Caco-2 (cell line): ENCODE data around the gene CRHR1. TPM values are rescaled to one million over a fixed set of nuclear protein-coding genes. Genes with fewer than 3 reads are reported as not detected.
A peak's percentile ranks its signal among the peaks of the same experiment; 100 is the strongest.

Experiments used
- BruUV-seq: library from RNA; stranded (reverse); fragments of 400-500 nt; replicated peaks from 2 replicates; lab custom pipeline; 2021; lab: Mats Ljungman, UMichigan
- CTCF ChIA-PET: fragments of 300-600 bp; sonication (Branson Sonifier 250); formaldehyde crosslinking; loops from one replicate; lab custom pipeline; 2022; ENCODE audit warnings: antibody characterized with exemption; lab: Charles Lee
- POLR2A ChIA-PET: fragments of 300-600 bp; sonication (Branson Sonifier 250); formaldehyde crosslinking; loops from one replicate; lab custom pipeline; 2022; ENCODE audit warnings: antibody characterized with exemption; lab: Charles Lee
- DNase-seq, 2 experiments: peaks; one replicate each; pipeline versions ENCODE4 v3.0.0 to v3.0.0-alpha.2; 2020 to 2022
- H3K27me3 ChIP-seq: replicated peaks from 2 replicates; pipeline ENCODE4 v1.6.0; 2011; ENCODE audit warnings: low read length; ENCODE audit not compliant: control insufficient read depth, insufficient read depth
- H3K36me3 ChIP-seq: 2 replicates; pipeline ENCODE4 v1.5.1; 2011; ENCODE audit warnings: low read length; ENCODE audit not compliant: control insufficient read depth, insufficient read depth
- H3K4me1 ChIP-seq: fragments of 250-450 bp; sonication (Bioruptor Pico); 2 replicates; pipeline ENCODE4 v1.5.1; 2020; ENCODE audit warnings: mild to moderate bottlenecking
- H3K4me3 ChIP-seq: 2 replicates; pipeline ENCODE4 v1.5.1; 2011; ENCODE audit warnings: low read depth, mild to moderate bottlenecking, control low read depth, low read length
- H3K9me3 ChIP-seq: fragments of 250-450 bp; sonication (Bioruptor Pico); 2 replicates; pipeline ENCODE4 v1.5.1; 2020; ENCODE audit warnings: mild to moderate bottlenecking, moderate library complexity
- H3K27ac Mint-ChIP-seq: one replicate; pipeline ENCODE4 v1.8.0; 2022; ENCODE audit warnings: mixed read lengths; ENCODE audit not compliant: unreplicated experiment
- H3K27me3 Mint-ChIP-seq: one replicate; pipeline ENCODE4 v1.8.0; 2022; ENCODE audit warnings: mixed read lengths; ENCODE audit not compliant: insufficient read depth, unreplicated experiment
- H3K36me3 Mint-ChIP-seq: one replicate; pipeline ENCODE4 v1.8.0; 2022; ENCODE audit warnings: mild to moderate bottlenecking, mixed read lengths; ENCODE audit not compliant: insufficient read depth, unreplicated experiment
- H3K4me1 Mint-ChIP-seq: one replicate; pipeline ENCODE4 v1.8.0; 2022; ENCODE audit warnings: low read depth, mixed read lengths; ENCODE audit not compliant: unreplicated experiment
- H3K4me3 Mint-ChIP-seq: one replicate; pipeline ENCODE4 v1.8.0; 2022; ENCODE audit warnings: mild to moderate bottlenecking, moderate library complexity, mixed read lengths; ENCODE audit not compliant: unreplicated experiment
- H3K9me3 Mint-ChIP-seq: one replicate; pipeline ENCODE4 v1.8.0; 2022; ENCODE audit warnings: mixed read lengths; ENCODE audit not compliant: unreplicated experiment
- CTCF ChIP-seq, 2 experiments: fragments of 200-600 bp in 1 of 2; IDR thresholded peaks; 1 replicate in 1 of 2; 2 replicates in 1 of 2; pipeline versions ENCODE4 v1.5.1 to v1.8.0; 2011 to 2022; ENCODE audit warnings: antibody characterized with exemption in 1 of 2, control low read depth in 1 of 2, inconsistent platforms in 1 of 2, low read depth in 1 of 2, low read length in 1 of 2, mild to moderate bottlenecking in 1 of 2, moderate library complexity in 1 of 2; ENCODE audit not compliant: insufficient read depth in 1 of 2, severe bottlenecking in 1 of 2, unreplicated experiment in 1 of 2
- intact Hi-C: fragments of 100-400 bp; cut with micrococcal nuclease; formaldehyde crosslinking; loops from one replicate; pipeline ENCODE4 v1.10.0; 2022; ENCODE audit not compliant: unreplicated experiment
- total RNA-seq: library from RNA; stranded (reverse); gene quantifications from 2 replicates; pipeline ENCODE4 v1.2.3, GENCODE V29; 2022

The CRHR1 gene
- total RNA-seq, 1 experiment from 2014 or later = not detected

GRCh38 chr17:45847747-45848146, 63.6 kb downstream of the CRHR1 start:
- Mint-ChIP-seq H3K9me3 (no peaks in the 10 kb centered on the region), H3K36me3 (no peaks in the 10 kb centered on the region), H3K27me3 (peaks cover 10% of the 10 kb centered on the region), H3K4me3 (no peak overlapping the region), H3K4me1 (no peaks in the 10 kb centered on the region), H3K27ac (no peak overlapping the region)
- ChIA-PET CTCF (no interaction called here), POLR2A (no interaction called here)
- Histone ChIP-seq H3K4me1 (no peaks in the 10 kb centered on the region), H3K36me3 (no peaks in the 10 kb centered on the region), H3K9me3 (no peaks in the 10 kb centered on the region), H3K4me3 (no peak overlapping the region), H3K27me3 (no peaks in the 10 kb centered on the region; the same call in 1 of the 2 replicates)
- intact Hi-C loops = no loop called here
- no peak for DNase-seq
- BruUV-seq = no TSS peak
- TF ChIP-seq CTCF (IDR thresholded peaks at IDR 0.05; ENCODE audit: insufficient read depth in 1 of 2, low read depth in 1 of 2, low read length in 1 of 2, severe bottlenecking in 1 of 2, unreplicated experiment in 1 of 2) = no peak

- no peak for DNase-seq
- Mint-ChIP-seq H3K27me3 (peaks cover 10% of the 10 kb centered on the region), H3K9me3 (no peaks in the 10 kb centered on the region), H3K27ac (no peak overlapping the region), H3K4me1 (no peaks in the 10 kb centered on the region), H3K4me3 (no peak overlapping the region), H3K36me3 (no peaks in the 10 kb centered on the region)
- TF ChIP-seq CTCF (IDR thresholded peaks at IDR 0.05; ENCODE audit: insufficient read depth in 1 of 2, low read depth in 1 of 2, low read length in 1 of 2, severe bottlenecking in 1 of 2, unreplicated experiment in 1 of 2) = no peak
- no peak overlapping the region for H3K4me3 ChIP-seq
- intact Hi-C loops = no loop called here
- no peaks in the 10 kb centered on the region for H3K9me3 ChIP-seq
- H3K36me3 ChIP-seq = no peaks in the 10 kb centered on the region
- no TSS peak for BruUV-seq
- H3K27me3 ChIP-seq = no peaks in the 10 kb centered on the region; the same call in 1 of the 2 replicates
- POLR2A ChIA-PET = no interaction called here
- CTCF ChIA-PET = interaction anchor here (1.6 kb wide), 1 partner anchor 208 kb away, joined by 5 read pairs; no protein-coding TSS in a partner anchor
- no peaks in the 10 kb centered on the region for H3K4me1 ChIP-seq
Measured at GRCh38 chr17:45848405-45848804, 64.3 kb downstream of the CRHR1 start.

GRCh38 chr17:45848868-45849535, 64.9 kb downstream of the CRHR1 start:
- no peak overlapping the region for H3K4me3 ChIP-seq
- BruUV-seq = no TSS peak
- no peaks in the 10 kb centered on the region for H3K9me3 ChIP-seq
- Mint-ChIP-seq H3K4me3 (no peak overlapping the region), H3K9me3 (no peaks in the 10 kb centered on the region), H3K27ac (no peak overlapping the region), H3K27me3 (peaks cover 10% of the 10 kb centered on the region), H3K36me3 (no peaks in the 10 kb centered on the region), H3K4me1 (no peaks in the 10 kb centered on the region)
- intact Hi-C loops = no loop called here
- ChIA-PET CTCF (interaction anchor here (1.6 kb wide), 1 partner anchor 209 kb away, joined by 5 read pairs; no protein-coding TSS in a partner anchor), POLR2A (no interaction called here)
- TF ChIP-seq CTCF (IDR thresholded peaks at IDR 0.05; ENCODE audit: insufficient read depth in 1 of 2, low read depth in 1 of 2, low read length in 1 of 2, severe bottlenecking in 1 of 2, unreplicated experiment in 1 of 2) = no peak
- DNase-seq = peak in 1 of 2 experiments; percentile 33
- H3K4me1 ChIP-seq = no peaks in the 10 kb centered on the region
- no peaks in the 10 kb centered on the region for H3K36me3 ChIP-seq
- H3K27me3 ChIP-seq = no peaks in the 10 kb centered on the region; the same call in 1 of the 2 replicates
